NT2/D1 (cell line): ENCODE data around the gene ATP10A.

ENCODE experiments used
- DNase-seq: peaks from one replicate; pipeline ENCODE4 v3.0.0-alpha.2; 2011; ENCODE audit warnings: low read depth, low spot score
- H3K27me3 ChIP-seq: 2 replicates; pipeline ENCODE4 v1.6.0; 2011; ENCODE audit warnings: mild to moderate bottlenecking; ENCODE audit not compliant: insufficient read length, insufficient read depth
- H3K36me3 ChIP-seq: 2 replicates; pipeline ENCODE4 v1.6.1; 2011; ENCODE audit warnings: mild to moderate bottlenecking, low read length, mixed read lengths; ENCODE audit not compliant: insufficient read depth, insufficient read length
- H3K4me1 ChIP-seq: 2 replicates; pipeline ENCODE4 v1.5.1; 2011; ENCODE audit not compliant: insufficient read depth, insufficient read length
- H3K4me3 ChIP-seq: 2 replicates; pipeline ENCODE4 v1.5.1; 2011; ENCODE audit warnings: low read depth; ENCODE audit not compliant: insufficient read length
- H3K9ac ChIP-seq: 2 replicates; pipeline ENCODE4 v1.6.0; 2011; ENCODE audit warnings: low read depth; ENCODE audit not compliant: insufficient read length
- H3K9me3 ChIP-seq: 2 replicates; pipeline ENCODE4 v1.5.1; 2011; ENCODE audit warnings: mild to moderate bottlenecking, low read length; ENCODE audit not compliant: insufficient read depth
- SUZ12 ChIP-seq: IDR thresholded peaks from 2 replicates; pipeline ENCODE4 v1.6.1; 2011; ENCODE audit not compliant: insufficient read length, insufficient read depth; ENCODE audit errors: extremely low read depth
- YY1 ChIP-seq: IDR thresholded peaks from 2 replicates; pipeline ENCODE4 v1.6.1; 2011; ENCODE audit not compliant: insufficient read length, insufficient read depth
- ZNF274 ChIP-seq: IDR thresholded peaks from 2 replicates; pipeline ENCODE4 v1.6.1; 2011; ENCODE audit warnings: mild to moderate bottlenecking, low read depth, low read length

The ATP10A gene

GRCh38 chr15:25673972-25674371 lies 189.2 kb downstream of the ATP10A start:
- no peaks in the 10 kb centered on the region for H3K36me3 ChIP-seq
- DNase-seq = no peak
- TF ChIP-seq ZNF274 (no peak), YY1 (no peak)

DNA sequence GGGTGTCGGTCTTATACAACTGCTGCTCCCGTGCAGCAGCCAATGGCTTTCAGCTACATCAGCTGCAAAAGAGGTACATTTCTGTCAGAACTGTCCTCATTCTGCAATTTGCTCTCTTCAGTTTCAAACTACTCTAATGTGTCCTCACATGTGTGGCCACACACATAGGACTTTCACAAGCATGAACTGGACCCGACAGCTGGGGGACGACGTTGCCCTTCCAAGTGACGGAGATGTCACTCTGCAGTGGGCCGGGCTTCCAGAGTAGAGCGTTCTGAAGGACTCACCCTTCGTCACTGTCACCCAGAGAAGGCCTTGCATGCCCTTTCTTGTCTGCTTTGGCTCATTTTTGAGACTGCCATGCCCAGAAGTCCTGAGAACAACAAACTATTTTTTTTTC lies 189.8 kb downstream of the ATP10A start:
- Histone ChIP-seq H3K36me3 (no peaks in the 10 kb centered on the region), H3K27me3 (no peaks in the 10 kb centered on the region), H3K9ac (no peak overlapping the region), H3K4me1 (peaks cover 6% of the 10 kb centered on the region), H3K9me3 (no peaks in the 10 kb centered on the region), H3K4me3 (no peak overlapping the region)
- TF ChIP-seq ZNF274 = no peak
- TF ChIP-seq YY1 = no peak
- TF ChIP-seq SUZ12 = no peak
- DNase-seq = no peak

More at GRCh38 chr15:25673972-25674371, 189.2 kb downstream of the ATP10A start:
- Histone ChIP-seq H3K9me3 (no peaks in the 10 kb centered on the region), H3K27me3 (no peaks in the 10 kb centered on the region), H3K9ac (no peak overlapping the region), H3K4me3 (no peak overlapping the region), H3K4me1 (peaks cover 6% of the 10 kb centered on the region)

GRCh38 chr15:25671132-25671531 lies 192.0 kb downstream of the ATP10A start:
- H3K27me3 ChIP-seq = no peaks in the 10 kb centered on the region
- H3K4me3 ChIP-seq = no peak overlapping the region
- H3K4me1 ChIP-seq = peaks cover 8% of the 10 kb centered on the region
- TF ChIP-seq ZNF274 (no peak), SUZ12 (no peak), YY1 (no peak)
- no peaks in the 10 kb centered on the region for H3K9me3 ChIP-seq
- H3K36me3 ChIP-seq = no peaks in the 10 kb centered on the region
- DNase-seq = no peak
- no peak overlapping the region for H3K9ac ChIP-seq

- no peak for DNase-seq
- TF ChIP-seq ZNF274 (no peak), YY1 (no peak), SUZ12 (no peak)
- H3K4me3 ChIP-seq = no peak overlapping the region
- no peaks in the 10 kb centered on the region for H3K9me3 ChIP-seq
- no peaks in the 10 kb centered on the region for H3K36me3 ChIP-seq
- no peak overlapping the region for H3K9ac ChIP-seq
- peaks cover 8% of the 10 kb centered on the region for H3K4me1 ChIP-seq
- H3K27me3 ChIP-seq = no peaks in the 10 kb centered on the region
Measured at GRCh38 chr15:25670621-25671020, 192.5 kb downstream of the ATP10A start.

- Histone ChIP-seq H3K36me3 (no peaks in the 10 kb centered on the region), H3K27me3 (no peaks in the 10 kb centered on the region), H3K9ac (peak overlapping the region; percentile 42), H3K4me3 (peak overlapping the region; percentile 15), H3K9me3 (no peaks in the 10 kb centered on the region), H3K4me1 (peaks cover 8% of the 10 kb centered on the region)
- no peak for TF ChIP-seq SUZ12
- TF ChIP-seq ZNF274 = no peak
- no peak for TF ChIP-seq YY1
- peak; percentile 81 for DNase-seq
Measured at GRCh38 chr15:25670025-25670554, 193.0 kb downstream of the ATP10A start.

GRCh38 chr15:25668901-25669300 lies 194.2 kb downstream of the ATP10A start:
- peak overlapping the region; percentile 17 for H3K9ac ChIP-seq

GRCh38 chr15:25668236-25668795 lies 194.8 kb downstream of the ATP10A start:
- no peaks in the 10 kb centered on the region for H3K27me3 ChIP-seq
- H3K4me1 ChIP-seq = peaks cover 8% of the 10 kb centered on the region
- H3K4me3 ChIP-seq = no peak overlapping the region
- H3K36me3 ChIP-seq = no peaks in the 10 kb centered on the region
- no peak for DNase-seq
- no peak overlapping the region for H3K9ac ChIP-seq
- no peaks in the 10 kb centered on the region for H3K9me3 ChIP-seq
- TF ChIP-seq ZNF274 = no peak
- no peak for TF ChIP-seq YY1
- TF ChIP-seq SUZ12 = no peak

More at GRCh38 chr15:25668901-25669300, 194.2 kb downstream of the ATP10A start:
- Histone ChIP-seq H3K9me3 (no peaks in the 10 kb centered on the region), H3K27me3 (no peaks in the 10 kb centered on the region), H3K4me3 (no peak overlapping the region), H3K36me3 (no peaks in the 10 kb centered on the region), H3K4me1 (peaks cover 8% of the 10 kb centered on the region)
- TF ChIP-seq SUZ12 (no peak), YY1 (no peak)
- DNase-seq = no peak

- H3K36me3 ChIP-seq = no peaks in the 10 kb centered on the region
- H3K9me3 ChIP-seq = no peaks in the 10 kb centered on the region
- no peak overlapping the region for H3K9ac ChIP-seq
- no peak overlapping the region for H3K4me3 ChIP-seq
- no peak for DNase-seq
- no peaks in the 10 kb centered on the region for H3K27me3 ChIP-seq
- peaks cover 8% of the 10 kb centered on the region for H3K4me1 ChIP-seq
- TF ChIP-seq ZNF274 (no peak), YY1 (no peak), SUZ12 (no peak)
Measured at GRCh38 chr15:25667829-25668228, 195.3 kb downstream of the ATP10A start.
